Ureter (tissue), 1 donor: Measurements from ENCODE around the gene UBL7. TPM values are rescaled to one million over a fixed set of nuclear protein-coding genes. Genes with fewer than 3 reads are reported as not detected.

Source experiments
- DNase-seq: peaks from one replicate; pipeline ENCODE4 v3.0.0-alpha.2; 2020; ENCODE audit warnings: low spot score
- total RNA-seq: library from RNA; stranded (reverse); gene quantifications from one replicate; pipeline ENCODE4 v1.2.4, GENCODE V29; 2023
- donor health status: DM: yes; HTN: yes; CAD: no.

The UBL7 gene
- total RNA-seq, 1 donor from 2014 or later: 26.7 TPM

DNA sequence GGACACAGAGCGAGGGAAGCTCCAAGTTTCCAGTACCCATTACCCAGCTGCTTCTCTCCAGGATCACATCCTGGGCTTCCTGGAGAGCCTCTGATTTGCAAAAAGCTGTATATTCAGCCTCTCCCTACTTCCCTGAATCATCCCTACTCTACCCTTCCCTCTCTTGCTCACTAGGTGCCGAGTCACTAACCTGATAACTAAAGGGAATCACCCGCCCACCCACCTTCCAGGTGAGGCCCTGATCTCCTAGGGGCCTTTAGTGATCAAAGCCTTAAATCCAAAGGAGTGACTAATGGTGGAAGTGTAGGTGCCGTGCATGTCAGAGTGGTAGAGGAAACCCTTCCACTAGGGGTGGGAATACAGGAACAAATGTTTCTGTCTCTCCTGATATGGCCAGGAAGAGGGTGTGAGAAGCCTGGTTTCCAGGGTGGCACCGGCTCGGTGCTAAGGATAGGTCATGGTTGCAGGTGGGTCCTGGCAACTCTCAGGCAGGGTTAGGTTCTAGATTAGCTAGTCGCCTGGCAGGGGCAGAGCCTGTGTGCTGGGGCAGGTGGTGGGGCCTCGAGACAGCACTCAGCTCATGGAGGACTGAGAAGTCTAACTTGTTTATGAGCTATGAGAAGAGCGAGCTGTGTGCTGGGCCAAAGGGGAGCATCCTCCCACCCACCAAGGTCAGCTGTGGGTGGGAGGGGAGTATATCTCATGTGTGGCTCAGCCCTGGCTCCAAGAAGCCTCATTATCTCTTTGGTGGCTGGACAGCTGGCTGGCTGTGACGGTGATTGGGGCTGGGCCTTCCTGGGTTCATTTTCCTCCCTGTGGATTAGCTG is 37.3 kb downstream of the UBL7 start:
- no peak for DNase-seq

DNA sequence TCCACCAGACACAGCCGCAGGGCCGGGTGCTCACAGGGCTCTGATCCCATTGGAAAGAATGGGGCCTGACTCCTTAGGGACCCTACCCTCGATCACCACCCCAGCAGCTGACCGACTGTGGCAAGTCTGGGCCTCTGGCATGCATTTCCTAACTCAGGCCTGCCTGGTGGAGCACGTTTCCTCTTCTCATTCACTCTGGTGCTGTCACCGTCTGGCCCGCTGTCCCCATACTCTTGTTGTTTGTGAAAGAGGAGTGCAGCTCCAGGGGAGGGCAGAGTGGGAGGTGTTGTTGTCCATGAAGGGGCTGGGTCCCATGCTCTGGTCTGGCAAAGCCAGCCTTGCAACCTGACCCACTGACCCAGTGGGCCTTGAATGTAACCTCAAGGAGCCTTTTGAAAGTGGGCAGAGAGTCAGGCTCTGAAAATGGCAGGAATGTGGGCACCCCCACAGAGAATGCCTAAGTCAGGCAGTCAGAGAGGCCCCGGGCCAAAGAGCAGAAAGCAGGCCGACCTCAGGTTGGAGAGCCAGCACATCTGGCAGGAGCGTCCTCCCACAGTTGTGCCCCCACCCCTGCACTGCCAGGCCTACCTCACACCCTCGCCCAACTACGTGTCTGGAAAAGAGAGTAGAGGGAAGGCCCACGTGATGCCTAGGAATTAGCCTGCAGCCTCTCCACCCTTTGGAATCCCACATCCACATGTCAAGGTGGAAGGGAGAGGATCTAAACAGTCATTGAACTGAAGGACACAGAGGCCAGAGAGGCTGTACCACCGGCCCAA is 38.1 kb downstream of the UBL7 start:
- no peak for DNase-seq

DNA sequence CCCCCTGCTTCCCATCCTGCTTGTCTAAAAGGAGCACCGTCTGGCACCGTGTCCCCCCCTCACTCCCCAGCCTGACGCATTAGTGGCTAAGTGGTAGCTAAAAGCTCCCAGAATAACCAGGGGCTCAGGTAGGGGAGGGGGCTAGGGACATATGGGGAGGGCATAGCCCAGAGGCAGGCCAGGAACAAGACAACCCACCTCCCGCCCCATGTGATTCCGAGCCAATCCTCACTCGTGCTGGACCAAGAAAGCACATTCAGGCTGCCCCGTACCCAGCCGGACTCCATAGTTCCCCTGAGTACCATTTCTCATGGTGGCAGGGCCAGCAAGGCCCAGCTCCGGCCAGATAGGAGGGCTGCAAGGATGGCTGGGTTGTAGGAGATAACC is 38.7 kb downstream of the UBL7 start:
- DNase-seq: no peak

DNA sequence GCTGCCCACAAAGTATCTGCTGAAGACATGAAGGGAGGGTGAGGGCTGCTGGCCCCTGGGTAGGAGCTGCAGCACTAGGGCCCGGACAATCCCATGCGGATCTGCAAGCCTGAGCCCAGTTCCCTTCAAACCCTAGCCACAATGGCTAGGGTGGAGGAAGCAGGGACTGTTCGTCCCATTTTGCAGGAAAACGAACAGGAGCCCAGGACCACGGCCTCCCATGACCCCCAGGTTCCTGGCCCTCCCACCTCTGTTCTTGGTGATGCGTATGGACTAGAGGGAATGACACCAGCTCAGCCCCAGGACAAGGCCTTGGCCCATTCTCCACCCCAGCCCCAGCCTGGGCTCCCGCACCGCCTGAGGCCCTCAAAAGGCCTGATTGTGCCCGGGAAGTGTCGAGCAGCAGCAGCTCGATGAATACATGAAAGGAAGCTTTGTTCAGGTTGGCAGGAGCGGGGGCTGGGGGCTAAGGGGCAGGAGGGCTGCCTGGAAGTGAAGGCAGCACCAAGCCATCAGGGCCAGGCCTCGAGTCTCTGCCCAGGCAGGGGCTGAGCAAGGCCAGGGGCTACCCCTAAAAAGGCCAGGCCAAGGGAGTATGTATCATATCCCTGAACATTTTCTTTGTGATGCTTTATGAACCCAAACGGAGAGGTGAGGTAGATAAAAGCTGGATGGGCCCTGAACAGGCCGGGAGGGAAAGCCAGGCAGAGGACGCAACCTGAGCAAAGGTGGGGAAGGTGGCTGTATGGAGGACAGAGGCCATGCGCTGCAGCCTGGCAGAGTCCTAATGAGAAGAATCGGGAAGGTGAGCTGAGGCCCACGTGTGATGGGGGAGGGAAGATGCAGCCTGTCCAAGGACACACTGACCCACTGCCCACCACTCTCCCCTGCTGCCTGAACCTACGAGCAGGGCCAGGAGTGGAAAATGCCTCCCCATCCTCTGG is 39.4 kb downstream of the UBL7 start:
- no peak for DNase-seq

DNA sequence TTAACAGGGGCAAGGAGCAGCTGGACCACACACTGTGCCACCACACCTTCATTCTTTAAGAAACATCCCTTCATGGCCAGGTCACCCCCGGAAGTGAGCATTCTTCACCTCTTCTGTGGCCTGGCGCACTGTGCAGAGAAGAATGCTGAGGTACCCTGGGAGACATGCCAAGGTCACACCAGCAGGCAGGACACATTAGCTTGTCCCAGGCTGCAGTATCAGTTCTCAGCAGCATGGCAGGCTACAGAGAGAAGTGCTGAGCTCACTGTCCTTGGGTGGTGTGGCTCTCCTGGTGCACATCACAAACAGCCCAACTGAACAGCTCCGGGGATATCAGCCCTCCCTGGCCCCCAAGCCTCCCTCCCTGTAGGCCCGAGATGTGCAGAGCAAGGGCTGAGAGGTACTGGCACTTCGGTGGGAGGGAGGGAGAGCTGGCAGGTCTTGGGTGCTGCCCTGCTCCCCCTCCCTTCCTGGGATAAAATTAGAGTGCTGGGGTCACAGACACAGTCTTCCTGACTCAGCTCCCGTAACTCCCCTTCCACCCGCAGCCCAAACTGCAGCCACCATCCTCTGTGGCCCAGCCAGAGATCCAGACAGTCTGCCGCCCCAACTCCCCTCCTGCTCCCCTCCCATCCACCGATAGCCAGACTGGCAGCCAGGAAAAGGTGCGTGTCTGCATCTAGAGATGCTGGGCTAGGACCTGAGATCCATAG is 40.6 kb downstream of the UBL7 start:
- no peak for DNase-seq

DNA sequence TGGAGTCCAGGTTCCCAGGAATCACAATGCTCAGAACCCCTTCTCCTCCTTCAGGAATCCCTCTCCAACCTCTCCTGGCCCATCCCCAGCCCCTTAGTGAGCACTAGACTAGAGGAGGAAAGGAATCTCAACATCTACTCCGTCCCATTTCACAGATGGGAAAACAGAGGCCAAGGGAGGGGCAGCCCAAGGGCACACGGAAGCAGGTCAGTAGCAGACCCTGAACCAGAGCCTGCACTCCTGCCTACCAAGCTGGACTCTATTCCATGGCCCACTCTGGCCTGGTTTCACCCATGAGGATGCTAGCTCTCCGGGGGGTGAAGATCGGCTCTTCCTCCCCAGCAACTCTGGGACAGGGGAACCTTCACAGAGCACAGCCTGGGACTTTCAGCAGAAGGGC is 41.5 kb downstream of the UBL7 start:
- DNase-seq: no peak

DNA sequence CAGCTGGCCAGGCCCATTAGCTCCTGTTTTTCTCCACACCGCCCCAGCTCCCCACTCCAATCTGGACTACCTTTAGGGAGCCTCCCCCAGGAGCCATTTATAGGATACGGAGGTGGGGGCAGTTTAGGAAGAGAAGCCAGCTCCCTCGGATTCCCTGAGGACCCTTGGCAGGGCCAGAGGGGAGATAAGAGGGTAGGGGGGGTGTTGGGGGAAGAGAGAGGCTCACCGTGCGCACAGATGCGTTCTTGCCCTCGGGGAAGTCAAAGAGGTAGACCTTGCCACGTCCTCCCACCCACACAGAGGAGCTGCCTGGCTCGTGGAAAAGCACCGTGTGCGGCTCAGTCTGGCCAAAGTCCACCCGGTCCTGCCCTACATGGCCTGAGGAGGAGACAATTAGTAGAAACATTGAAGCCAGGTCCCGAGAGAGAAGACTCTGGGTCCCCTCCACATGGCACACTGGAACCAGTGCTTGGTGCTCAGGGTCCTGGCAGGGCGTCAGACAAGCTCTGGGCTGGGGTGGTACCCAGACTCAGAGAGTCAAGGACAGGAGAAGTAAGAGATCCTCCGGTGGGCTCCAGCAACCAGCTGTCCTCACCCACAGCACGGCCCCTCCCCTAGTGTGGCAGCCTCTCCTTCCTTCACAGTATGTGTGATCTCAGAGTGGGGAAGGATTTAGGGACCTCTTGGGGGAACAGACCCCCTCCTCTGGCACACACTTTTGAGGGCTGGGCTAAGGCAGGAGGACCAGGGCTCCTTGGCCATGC is 42.2 kb downstream of the UBL7 start:
- DNase-seq: no peak

DNA sequence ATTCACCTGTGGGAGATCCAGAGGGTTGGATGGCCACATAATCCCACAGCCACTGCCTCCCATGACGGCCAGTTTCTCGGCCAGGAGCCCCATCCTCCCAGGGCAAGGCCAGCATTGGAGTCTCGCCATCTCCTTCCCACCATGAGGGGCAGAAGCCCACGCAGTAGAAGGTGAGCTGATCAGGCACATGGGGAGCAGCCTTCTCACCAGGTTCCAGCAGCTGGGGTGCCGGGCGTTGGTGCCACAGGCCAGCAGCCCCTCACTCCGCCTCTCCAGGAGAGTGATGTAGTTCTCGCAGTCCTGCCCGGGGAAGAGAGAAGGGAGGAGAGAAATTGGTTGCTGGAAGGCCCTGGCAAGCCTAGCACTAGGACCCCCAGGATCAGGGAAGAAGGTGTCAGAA is 43.3 kb downstream of the UBL7 start:
- DNase-seq: no peak

DNA sequence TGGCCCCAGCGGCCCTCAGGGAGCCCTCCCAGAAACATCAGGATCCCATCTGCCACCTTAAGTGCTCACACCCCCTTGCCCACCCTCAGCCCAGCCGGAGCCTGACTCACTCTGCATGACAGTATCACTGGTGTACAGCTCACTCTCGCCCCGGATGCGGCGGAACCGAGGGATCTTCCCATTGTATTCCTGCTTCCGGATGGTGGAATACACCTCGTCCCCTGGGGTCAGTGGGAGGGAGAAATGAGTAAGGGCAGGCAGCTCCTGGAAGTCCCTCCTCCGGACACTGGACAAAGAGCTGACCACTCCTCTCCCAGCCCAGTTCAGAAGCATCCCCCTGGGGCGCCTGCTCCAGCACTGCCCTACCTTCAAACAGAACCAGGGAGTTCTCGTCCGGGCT is 43.7 kb downstream of the UBL7 start:
- no peak for DNase-seq

DNA sequence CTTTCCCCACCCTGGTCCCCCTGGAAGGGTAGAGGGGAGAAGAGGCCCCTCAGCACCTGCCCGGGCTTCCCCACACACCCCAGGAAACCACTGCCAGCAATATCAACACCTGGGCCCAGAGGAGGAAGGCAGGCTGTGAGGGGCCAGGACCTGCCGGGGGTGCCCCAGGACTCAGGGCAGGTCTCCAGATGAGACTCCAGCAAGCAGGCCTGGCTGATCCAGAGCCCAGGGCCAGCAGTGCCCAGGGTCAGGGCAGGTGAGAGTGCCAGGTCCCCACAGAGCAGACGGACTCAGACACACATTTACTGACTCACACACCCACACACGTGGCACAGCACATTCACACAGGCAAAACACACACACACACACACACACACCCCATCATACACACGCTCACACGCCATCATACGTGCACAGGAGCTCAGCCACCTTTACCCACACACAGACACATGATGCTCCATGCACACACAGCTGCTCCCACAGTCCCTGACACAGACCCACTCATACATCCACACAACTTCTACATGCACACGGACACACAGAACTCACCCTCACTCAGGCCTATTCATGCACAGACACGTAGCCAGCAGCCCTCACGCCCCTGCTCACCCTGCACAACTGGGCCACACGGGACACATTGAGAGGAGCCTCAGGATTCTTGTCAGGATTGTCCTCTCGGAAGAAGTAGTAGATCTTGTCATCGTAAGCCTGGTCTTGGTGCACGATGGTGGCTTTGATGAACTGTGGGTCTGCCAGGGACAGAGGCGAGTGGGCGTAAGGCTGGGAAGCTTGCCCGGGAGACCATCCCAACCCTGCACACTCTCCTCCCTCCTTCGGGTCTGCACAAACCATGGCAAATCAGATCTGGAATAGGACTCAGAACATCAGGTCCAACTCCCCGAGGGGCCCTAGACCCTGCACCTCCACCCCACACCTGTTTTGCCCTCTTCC is 44.7 kb downstream of the UBL7 start:
- no peak for DNase-seq

DNA sequence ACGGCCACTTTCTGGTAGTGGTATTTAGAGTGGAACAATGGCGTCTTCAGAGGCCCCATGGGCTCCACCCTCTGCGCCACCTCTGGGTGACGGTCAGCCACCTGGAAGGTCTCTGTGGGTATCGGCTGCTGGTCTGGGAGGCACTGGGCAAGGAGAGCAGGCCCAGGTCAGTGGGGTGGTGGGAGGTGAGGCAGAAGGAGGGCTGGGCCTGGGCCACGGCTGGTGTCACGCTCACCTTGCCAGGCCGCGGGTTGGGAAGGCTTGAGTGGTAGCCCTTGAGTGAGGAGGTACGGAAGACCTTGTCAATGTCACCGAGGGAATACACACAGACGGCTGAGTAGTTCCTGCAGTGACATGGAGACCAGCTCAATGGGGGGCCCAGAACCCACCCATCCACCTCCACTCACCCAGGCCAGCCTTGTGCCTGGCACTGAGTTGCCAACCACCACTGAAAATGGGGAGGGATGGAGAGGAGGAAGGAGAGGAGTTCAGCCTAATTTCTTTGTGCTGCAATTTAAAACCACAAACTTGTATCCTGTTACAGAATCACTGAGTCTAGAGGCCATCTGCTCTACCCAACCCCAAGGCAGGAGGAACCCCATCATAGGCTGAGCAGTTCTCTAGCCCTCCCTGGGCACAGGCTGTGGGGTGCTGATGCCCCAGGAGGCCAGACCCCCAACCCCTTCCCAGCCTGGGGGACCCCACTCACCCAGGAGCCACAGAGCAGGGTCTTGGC is 46.2 kb downstream of the UBL7 start:
- no peak for DNase-seq

DNA sequence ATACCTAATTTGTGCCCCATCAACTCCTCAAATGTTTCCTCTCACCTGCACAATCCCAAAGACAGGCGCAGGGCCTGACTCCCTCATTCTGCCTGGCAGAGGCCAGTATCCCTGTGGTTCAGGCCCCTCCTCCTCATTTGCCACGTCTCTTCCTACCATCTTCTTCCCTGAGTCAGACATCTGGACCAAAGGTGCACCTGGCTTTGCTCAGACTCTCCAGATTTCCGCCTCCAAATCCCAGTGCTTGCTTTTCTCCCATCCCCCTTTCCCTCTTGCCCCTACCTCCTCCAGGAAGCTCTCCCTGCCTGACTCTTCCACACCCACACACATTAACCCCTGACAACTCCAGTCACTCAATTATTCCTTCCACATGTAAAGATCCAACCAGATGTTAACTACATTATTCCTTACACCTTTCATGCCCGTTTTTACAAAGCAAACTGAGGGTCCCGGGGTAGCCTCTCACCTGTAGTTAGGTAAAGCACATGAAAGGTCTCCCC is 46.8 kb downstream of the UBL7 start:
- DNase-seq: no peak

DNA sequence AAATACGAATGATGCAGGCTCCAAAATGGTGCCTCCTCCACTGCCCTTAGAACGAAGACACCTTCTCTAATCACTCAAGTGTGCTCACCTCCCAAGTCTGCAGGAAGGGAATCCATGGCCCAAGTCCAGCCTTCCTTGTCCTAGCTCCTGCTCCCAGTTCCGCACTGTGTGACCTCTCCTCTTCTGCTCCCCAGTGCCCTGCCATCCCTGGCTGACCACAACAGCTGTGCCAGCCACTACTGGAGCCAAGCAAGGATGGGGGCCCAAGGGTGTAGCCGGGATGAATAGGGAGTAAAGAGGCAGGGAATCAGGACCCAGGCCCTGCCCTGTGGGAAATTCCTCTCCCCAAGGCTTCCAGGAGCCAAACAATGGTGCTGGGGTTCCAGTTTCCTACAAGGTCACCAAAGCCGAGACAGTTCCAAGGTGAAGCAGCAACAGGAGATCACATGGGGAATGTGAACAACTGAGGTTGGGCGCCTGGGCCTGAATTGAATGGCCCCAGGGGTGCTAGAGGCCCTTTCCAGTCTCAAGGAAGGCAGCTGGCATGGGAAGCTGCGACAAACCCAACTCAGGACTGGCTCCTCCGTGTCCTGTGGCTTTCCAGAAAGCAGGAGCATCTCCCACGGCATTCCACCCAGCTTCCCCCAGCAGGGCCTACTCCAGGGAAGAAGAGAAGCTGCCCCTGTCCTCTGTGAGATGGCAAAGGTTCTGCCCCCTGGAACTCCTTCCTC is 47.4 kb downstream of the UBL7 start:
- no peak for DNase-seq

DNA sequence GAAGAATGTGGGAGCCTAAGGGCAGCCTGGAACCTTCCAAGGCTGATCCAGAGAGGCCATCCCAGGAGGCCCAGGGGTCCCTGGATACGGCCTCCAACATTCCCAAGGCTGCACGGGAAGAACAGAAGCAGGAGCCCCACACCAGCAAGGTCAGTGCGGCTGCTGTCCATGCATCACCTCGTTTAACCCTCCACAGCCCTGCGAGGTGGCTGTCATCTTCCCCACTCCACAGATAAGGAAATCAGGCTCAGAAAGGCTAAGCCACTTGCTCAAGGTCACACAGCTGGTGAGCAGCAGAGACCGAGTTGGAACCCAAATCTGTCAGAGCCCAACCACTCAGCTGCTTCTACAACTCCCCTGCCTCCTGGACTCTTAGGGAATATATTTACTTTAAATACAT is 48.8 kb downstream of the UBL7 start:
- no peak for DNase-seq

DNA sequence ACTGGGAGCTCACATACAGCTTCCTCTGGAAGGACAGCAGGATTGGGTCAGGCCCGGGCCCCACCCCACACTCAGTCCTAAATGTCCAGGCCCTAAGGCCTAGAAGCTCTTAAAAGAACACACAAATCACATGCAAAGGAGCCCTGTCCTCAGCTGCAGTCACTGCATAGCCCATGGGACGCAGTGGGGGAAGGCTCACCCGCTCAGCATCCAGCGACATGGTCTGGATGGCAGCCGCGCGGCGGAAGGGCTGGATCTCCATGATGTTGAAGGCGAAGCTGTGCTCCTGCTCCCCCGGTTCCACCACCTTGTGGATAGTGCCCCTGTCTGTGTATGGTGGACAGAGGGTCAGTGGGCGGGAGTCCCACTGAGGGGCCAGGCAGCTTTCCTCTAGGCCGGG is 49.3 kb downstream of the UBL7 start:
- DNase-seq: no peak

DNA sequence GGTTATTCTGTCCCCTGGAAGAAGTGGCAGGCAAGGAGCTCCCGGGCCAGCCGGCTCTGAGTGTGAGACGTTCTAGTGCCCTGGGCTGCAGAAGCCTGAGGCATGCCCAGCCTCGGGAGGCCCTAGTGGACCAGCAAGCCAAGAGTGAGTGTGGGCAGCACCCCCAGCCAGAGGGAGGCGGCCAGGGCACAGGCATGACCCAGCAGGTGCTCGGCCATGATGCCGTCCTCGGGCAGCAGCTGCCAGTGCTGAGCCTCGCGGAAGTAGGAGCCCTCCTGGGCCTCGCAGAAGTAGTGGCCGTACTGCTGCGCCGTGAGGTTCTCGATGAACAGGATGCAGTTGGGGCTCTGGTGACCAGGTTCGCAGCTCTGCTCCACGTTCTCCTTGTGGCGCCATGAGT is 50.5 kb downstream of the UBL7 start:
- DNase-seq: no peak

DNA sequence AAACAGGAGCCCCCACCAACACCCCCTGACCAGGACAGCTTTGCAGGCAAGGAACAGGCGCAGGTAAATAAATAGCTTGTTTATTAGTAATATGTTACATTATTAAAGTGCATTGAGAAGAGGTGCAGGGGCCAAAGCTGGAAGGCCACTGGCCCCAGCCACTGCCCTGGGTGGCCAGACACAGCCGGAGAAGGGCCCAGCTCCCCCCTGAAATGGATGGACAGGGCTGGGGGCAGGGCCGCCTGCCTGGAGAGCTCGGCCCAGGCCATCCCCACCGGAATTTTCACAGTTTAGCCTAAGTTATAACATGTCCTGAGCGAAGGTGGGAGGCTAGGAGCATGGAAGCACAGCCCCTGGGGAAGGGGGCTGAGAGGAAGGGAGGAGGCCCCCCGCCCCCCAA is 51.7 kb downstream of the UBL7 start:
- no peak for DNase-seq

DNA sequence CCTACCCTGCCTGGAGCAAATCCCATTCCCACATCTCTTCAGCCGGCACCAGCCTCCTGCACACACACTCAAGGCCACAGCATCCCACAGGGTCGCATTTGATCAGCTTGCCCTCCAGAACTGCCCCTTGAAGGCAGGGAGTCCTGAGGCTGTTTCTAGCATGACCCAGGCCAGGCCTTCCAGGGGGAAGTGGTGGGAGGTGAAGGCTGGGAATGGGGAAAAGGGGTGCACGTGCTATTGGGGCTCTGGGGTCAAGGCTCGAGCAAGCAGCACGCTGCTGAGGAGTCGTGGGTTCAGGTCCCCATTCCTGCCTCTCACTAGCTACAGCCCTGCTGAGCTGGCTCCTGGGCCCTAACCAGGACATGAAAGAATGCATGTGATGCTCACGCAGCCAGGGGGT is 52.1 kb downstream of the UBL7 start:
- no peak for DNase-seq
